Neural cell (in vitro differentiated cells): ENCODE measurements around the gene L1CAM. TPM values are rescaled to one million over a fixed set of nuclear protein-coding genes. Genes with fewer than 3 reads are reported as not detected.

Source experiments
- H2AFZ ChIP-seq: fragments of 200-600, 300-800 bp; sonication (generic), shearing (Covaris generic); 2 replicates; pipeline ENCODE4 v1.6.0; 2014; ENCODE audit warnings: low read depth, mild to moderate bottlenecking, antibody characterized with exemption, low read length, moderate library complexity
- H3F3A ChIP-seq: fragments of 200-600 bp; shearing (Covaris generic); 2 replicates; pipeline ENCODE4 v1.6.1; 2016; ENCODE audit warnings: mild to moderate bottlenecking, moderate library complexity, mixed read lengths, antibody characterized with exemption, low read length; ENCODE audit not compliant: insufficient read depth, poor library complexity, severe bottlenecking
- H3K27ac ChIP-seq: fragments of 200-600, 300-800 bp; sonication (generic), shearing (Covaris generic); 2 replicates; pipeline ENCODE4 v1.5.1; 2014; ENCODE audit warnings: mild to moderate bottlenecking, low read length, moderate library complexity
- H3K27me3 ChIP-seq: fragments of 300-800, 200-600 bp; sonication (generic), shearing (Covaris generic); 2 replicates; pipeline ENCODE4 v1.6.0; 2014; ENCODE audit warnings: mild to moderate bottlenecking, low read depth, low read length, moderate library complexity; ENCODE audit not compliant: insufficient read depth
- H3K36me3 ChIP-seq: fragments of 300-800, 200-600 bp; sonication (generic), shearing (Covaris generic); 2 replicates; pipeline ENCODE4 v1.5.1; 2014; ENCODE audit warnings: mild to moderate bottlenecking, antibody characterized with exemption, low read length, moderate library complexity; ENCODE audit not compliant: insufficient read depth
- H3K4me2 ChIP-seq: fragments of 300-800, 200-600 bp; sonication (generic), shearing (Covaris generic); 2 replicates; pipeline ENCODE4 v1.6.0; 2014; ENCODE audit warnings: mild to moderate bottlenecking, low read length
- H3K4me3 ChIP-seq: fragments of 300-800, 200-600 bp; sonication (generic), shearing (Covaris generic); 2 replicates; pipeline ENCODE4 v1.5.1; 2014; ENCODE audit warnings: mild to moderate bottlenecking, low read length, moderate library complexity
- H3K79me2 ChIP-seq: fragments of 200-600 bp; shearing (Covaris generic); replicated peaks from 2 replicates; pipeline ENCODE4 v1.6.0; 2014; ENCODE audit warnings: mild to moderate bottlenecking, low read length, moderate library complexity; ENCODE audit not compliant: insufficient read depth
- H3K9ac ChIP-seq: fragments of 300-800, 200-600 bp; sonication (generic), shearing (Covaris generic); 2 replicates; pipeline ENCODE4 v1.6.1; 2016; ENCODE audit warnings: mild to moderate bottlenecking, low read length, mixed read lengths
- H3K9me2 ChIP-seq: fragments of 200-600 bp; shearing (Covaris generic); 2 replicates; pipeline ENCODE4 v1.6.1; 2016; ENCODE audit warnings: mild to moderate bottlenecking, low read length, mixed read lengths; ENCODE audit not compliant: insufficient read depth
- H3K9me3 ChIP-seq: fragments of 200-600, 300-800 bp; sonication (generic), shearing (Covaris generic); 2 replicates; pipeline ENCODE4 v1.6.1; 2016; ENCODE audit warnings: mild to moderate bottlenecking, mixed run types, low read length, moderate library complexity, mixed read lengths
- H4K20me1 ChIP-seq: fragments of 200-600 bp; shearing (Covaris generic); 2 replicates; pipeline ENCODE4 v1.6.1; 2016; ENCODE audit warnings: mild to moderate bottlenecking, mixed run types; ENCODE audit not compliant: insufficient read depth
- EP300 ChIP-seq: fragments of 450-650 bp; conservative IDR thresholded peaks from 2 replicates; pipeline ENCODE4 v1.6.1; 2014; ENCODE audit warnings: antibody characterized with exemption, mild to moderate bottlenecking, moderate library complexity; ENCODE audit not compliant: poor library complexity, severe bottlenecking
- EZH2 ChIP-seq: fragments of 200-600, 300-800 bp; shearing (Covaris generic), sonication (generic); IDR thresholded peaks from 2 replicates; pipeline ENCODE4 v1.6.1; 2014; ENCODE audit warnings: antibody characterized with exemption, low read length, borderline replicate concordance, mild to moderate bottlenecking; ENCODE audit not compliant: insufficient read depth, poor library complexity, severe bottlenecking
- MXI1 ChIP-seq: fragments of 450-650 bp; conservative IDR thresholded peaks from 2 replicates; pipeline ENCODE4 v1.6.1; 2014; ENCODE audit warnings: antibody characterized with exemption, mild to moderate bottlenecking; ENCODE audit not compliant: poor library complexity, severe bottlenecking
- POLR2AphosphoS5 ChIP-seq: IDR thresholded peaks from 2 replicates; pipeline ENCODE4 v1.6.1; 2012
- RAD21 ChIP-seq: fragments of 450-650 bp; conservative IDR thresholded peaks from 2 replicates; pipeline ENCODE4 v1.6.1; 2014; ENCODE audit warnings: antibody characterized with exemption, mild to moderate bottlenecking, moderate library complexity
- SMC3 ChIP-seq: fragments of 450-650 bp; conservative IDR thresholded peaks from 2 replicates; pipeline ENCODE4 v1.6.1; 2014; ENCODE audit warnings: antibody characterized with exemption, mild to moderate bottlenecking, moderate library complexity; ENCODE audit not compliant: poor library complexity
- TAF1 ChIP-seq: IDR thresholded peaks from 2 replicates; pipeline ENCODE4 v1.6.1; 2012; ENCODE audit warnings: low read depth
- polyA plus RNA-seq: library from polyadenylated mRNA; depleted of rRNA; stranded (reverse); fragments of >200 nt; gene quantifications from 2 replicates; pipeline ENCODE4 v1.2.3, GENCODE V29; 2014
- TF ChIP-seq, protein P1 (sequence below): IDR thresholded peaks from 2 replicates; pipeline ENCODE4 v1.6.1; 2012; ENCODE audit warnings: borderline replicate concordance
- TF ChIP-seq, protein P2 (sequence below): fragments of 450-650 bp; IDR thresholded peaks from 2 replicates; pipeline ENCODE4 v1.5.1; 2014; ENCODE audit warnings: antibody characterized with exemption, mild to moderate bottlenecking, moderate library complexity; ENCODE audit not compliant: poor library complexity, severe bottlenecking

L1CAM gene
- polyA plus RNA-seq, 1 donor from 2014 or later: 88.0 TPM

DNA sequence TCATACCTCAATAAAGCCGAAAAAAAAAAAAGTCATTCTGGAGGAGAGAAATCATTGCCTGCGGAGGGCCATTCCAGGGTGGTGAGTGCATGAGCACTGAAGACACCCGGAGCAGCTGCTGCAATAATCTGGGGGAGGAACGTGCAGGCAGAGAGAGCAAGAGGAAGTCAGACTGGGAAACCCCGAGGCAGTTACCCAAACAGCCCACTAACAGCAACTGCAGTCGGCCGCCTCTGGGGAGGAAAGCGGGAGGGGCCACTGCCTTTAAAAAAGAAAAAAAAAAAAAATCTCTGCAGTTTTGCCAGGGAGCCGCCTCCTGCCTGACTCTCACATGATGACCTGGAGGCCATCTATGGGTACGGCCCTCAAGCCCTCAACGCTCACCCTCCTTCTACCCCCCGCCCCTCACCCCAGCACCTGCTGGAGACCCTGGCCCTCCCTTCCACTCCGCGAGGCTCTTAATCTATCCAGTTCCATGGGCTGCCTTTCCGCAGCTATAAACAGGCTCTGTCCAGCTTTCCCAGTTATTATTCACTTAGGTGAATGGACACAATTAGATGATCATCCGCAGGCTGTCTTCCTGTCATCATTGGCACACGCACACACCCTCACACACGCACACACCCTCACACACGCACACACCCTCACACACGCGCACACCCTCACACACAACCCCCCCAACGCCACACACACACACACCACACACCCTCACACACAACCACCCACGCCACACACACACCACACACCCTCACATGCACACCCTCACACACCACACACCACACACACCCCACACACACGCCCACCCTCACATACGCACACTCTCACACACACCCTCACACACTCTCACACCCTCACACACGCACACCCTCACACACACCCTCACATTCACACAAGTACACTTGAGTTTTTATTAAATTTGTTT is 15.1 kb upstream of the L1CAM start:
- Histone ChIP-seq H3K27me3 (no peaks in the 10 kb centered on the region), H3K4me2 (no peak overlapping the region), H3K9me3 (no peaks in the 10 kb centered on the region), H4K20me1 (no peaks in the 10 kb centered on the region), H3K9me2 (no peaks in the 10 kb centered on the region), H3F3A (no peaks in the 10 kb centered on the region), H2AFZ (no peak overlapping the region), H3K36me3 (no peaks in the 10 kb centered on the region), H3K27ac (no peak overlapping the region), H3K79me2 (no peaks in the 10 kb centered on the region), H3K9ac (no peak overlapping the region), H3K4me3 (no peak overlapping the region)
- TF ChIP-seq, protein P1, sequence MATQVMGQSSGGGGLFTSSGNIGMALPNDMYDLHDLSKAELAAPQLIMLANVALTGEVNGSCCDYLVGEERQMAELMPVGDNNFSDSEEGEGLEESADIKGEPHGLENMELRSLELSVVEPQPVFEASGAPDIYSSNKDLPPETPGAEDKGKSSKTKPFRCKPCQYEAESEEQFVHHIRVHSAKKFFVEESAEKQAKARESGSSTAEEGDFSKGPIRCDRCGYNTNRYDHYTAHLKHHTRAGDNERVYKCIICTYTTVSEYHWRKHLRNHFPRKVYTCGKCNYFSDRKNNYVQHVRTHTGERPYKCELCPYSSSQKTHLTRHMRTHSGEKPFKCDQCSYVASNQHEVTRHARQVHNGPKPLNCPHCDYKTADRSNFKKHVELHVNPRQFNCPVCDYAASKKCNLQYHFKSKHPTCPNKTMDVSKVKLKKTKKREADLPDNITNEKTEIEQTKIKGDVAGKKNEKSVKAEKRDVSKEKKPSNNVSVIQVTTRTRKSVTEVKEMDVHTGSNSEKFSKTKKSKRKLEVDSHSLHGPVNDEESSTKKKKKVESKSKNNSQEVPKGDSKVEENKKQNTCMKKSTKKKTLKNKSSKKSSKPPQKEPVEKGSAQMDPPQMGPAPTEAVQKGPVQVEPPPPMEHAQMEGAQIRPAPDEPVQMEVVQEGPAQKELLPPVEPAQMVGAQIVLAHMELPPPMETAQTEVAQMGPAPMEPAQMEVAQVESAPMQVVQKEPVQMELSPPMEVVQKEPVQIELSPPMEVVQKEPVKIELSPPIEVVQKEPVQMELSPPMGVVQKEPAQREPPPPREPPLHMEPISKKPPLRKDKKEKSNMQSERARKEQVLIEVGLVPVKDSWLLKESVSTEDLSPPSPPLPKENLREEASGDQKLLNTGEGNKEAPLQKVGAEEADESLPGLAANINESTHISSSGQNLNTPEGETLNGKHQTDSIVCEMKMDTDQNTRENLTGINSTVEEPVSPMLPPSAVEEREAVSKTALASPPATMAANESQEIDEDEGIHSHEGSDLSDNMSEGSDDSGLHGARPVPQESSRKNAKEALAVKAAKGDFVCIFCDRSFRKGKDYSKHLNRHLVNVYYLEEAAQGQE: no peak
- TF ChIP-seq POLR2AphosphoS5 (no peak), EP300 (no peak), MXI1 (no peak), RAD21 (no peak), TAF1 (no peak), SMC3 (no peak), EZH2 (no peak)
- TF ChIP-seq, protein P2, sequence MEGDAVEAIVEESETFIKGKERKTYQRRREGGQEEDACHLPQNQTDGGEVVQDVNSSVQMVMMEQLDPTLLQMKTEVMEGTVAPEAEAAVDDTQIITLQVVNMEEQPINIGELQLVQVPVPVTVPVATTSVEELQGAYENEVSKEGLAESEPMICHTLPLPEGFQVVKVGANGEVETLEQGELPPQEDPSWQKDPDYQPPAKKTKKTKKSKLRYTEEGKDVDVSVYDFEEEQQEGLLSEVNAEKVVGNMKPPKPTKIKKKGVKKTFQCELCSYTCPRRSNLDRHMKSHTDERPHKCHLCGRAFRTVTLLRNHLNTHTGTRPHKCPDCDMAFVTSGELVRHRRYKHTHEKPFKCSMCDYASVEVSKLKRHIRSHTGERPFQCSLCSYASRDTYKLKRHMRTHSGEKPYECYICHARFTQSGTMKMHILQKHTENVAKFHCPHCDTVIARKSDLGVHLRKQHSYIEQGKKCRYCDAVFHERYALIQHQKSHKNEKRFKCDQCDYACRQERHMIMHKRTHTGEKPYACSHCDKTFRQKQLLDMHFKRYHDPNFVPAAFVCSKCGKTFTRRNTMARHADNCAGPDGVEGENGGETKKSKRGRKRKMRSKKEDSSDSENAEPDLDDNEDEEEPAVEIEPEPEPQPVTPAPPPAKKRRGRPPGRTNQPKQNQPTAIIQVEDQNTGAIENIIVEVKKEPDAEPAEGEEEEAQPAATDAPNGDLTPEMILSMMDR: no peak

DNA sequence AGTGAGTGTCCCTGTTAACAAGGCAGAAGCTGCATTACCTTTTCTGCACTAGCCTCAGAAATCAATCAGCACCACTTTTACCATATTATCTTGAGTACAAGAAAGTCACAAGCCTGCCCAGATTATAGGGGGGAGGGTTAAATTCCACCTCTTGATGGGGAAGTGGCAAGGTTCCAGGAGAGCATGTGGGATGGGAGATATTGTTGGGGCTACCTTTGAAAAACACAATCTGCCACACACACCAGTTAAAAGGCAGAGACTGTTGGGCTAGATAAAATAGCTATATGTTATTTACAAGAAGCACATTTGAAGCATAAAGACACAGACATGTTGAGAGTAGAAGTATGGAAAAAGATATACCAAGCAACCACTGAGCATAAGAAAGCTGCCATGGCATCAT is 11.9 kb upstream of the L1CAM start:
- no peak overlapping the region for H3K9ac ChIP-seq
- no peak overlapping the region for H3K4me2 ChIP-seq
- no peaks in the 10 kb centered on the region for H3K9me3 ChIP-seq
- TF ChIP-seq TAF1 (no peak), POLR2AphosphoS5 (no peak), RAD21 (no peak), SMC3 (no peak)
- TF ChIP-seq, protein P1: no peak
- TF ChIP-seq, protein P2: no peak
- no peaks in the 10 kb centered on the region for H3K79me2 ChIP-seq
- no peaks in the 10 kb centered on the region for H4K20me1 ChIP-seq
- H3K27me3 ChIP-seq: no peaks in the 10 kb centered on the region
- no peaks in the 10 kb centered on the region for H3K9me2 ChIP-seq
- H3K36me3 ChIP-seq: no peaks in the 10 kb centered on the region
- H2AFZ ChIP-seq: no peak overlapping the region
- no peak overlapping the region for H3K4me3 ChIP-seq
- H3F3A ChIP-seq: no peaks in the 10 kb centered on the region
- H3K27ac ChIP-seq: no peak overlapping the region
